Fibroblast of pulmonary artery (primary cell): ENCODE data around the gene PIMREG.
A peak's percentile ranks its signal among the peaks of the same experiment; 100 is the strongest.

ENCODE experiments used
- DNase-seq: peaks from one replicate; pipeline ENCODE4 v3.0.0-alpha.2; 2010; ENCODE audit warnings: low read depth
- H3K4me3 ChIP-seq: replicated peaks from 2 replicates; pipeline ENCODE4 v1.5.1; 2011; ENCODE audit warnings: low read depth, mild to moderate bottlenecking, control low read depth, low read length, moderate library complexity
- TF ChIP-seq, protein P1 (sequence below): IDR thresholded peaks from 2 replicates; pipeline ENCODE4 v1.5.1; 2011; ENCODE audit warnings: mild to moderate bottlenecking, control low read depth, low read length, inconsistent platforms; ENCODE audit errors: missing control alignments

Gene PIMREG, protein sequence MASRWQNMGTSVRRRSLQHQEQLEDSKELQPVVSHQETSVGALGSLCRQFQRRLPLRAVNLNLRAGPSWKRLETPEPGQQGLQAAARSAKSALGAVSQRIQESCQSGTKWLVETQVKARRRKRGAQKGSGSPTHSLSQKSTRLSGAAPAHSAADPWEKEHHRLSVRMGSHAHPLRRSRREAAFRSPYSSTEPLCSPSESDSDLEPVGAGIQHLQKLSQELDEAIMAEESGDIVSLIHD

DNA sequence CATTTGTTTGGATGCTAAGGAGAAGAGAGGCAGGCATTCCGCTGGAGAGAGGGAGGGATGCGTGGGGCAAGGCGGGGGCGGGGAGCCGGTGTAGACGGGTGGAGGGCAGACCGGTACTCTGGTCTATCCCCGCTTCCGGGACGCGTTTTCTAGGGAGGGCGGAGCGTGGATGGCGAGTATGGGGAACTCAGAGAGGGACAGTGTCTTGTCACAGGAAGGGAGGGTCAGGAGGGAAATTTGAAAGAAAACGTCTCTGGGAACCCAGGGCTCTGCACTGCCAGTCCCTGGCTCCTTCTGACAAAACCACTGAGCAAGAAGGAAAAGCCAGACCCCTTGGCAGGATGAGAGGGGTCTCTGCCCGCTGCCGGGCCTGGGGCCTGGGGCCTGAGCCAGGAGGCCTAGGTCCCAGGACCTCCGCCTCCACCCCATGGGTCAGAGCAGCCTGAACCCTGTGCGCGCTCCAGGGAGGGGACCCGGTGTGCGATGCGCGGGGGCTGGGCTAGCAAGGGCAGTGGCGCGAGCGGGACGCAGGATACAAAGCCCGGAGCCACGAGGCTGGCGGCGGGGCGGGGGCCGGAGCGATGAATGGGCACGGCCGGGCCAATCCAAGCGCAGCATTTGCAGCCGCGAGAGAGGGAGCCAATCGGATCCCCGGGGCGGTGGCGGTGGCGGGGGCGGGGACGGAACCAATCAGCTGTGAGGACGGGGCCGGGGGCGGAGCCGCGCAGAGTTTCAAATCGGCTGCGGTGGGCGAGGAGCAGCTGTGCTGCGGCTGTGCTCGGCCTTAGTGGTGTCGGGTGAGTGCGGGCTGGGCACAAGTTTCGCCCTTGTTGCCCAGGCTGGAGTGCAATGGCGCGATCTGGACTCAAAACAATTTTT lies at the start of gene PIMREG:
Gene PIMREG (plus strand): TSS at position 764 of the 879 bp plus-strand sequence. CDS start 656 bp downstream, outside the sequence.
- DNase-seq: peak; percentile 90

DNA sequence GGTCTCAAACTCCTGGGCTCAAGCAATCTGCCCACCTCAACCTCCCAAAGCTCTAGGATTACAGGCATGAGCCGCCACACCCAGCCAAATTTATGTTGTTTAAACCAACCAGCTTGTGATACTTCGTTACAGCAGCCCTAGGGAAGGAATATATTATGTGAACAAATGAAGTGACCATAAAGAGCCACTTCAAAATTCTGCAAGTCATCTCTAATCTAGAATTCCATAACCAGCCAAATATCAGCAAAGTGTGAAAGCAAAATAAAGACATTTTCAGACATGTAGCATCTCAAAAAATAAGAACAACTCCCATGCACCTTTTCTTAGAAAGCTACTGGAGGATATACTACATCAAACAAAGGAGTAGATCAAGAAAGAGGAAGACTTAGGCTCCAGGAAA lies 45.3 kb upstream of the PIMREG start:
- TF ChIP-seq, protein P1, sequence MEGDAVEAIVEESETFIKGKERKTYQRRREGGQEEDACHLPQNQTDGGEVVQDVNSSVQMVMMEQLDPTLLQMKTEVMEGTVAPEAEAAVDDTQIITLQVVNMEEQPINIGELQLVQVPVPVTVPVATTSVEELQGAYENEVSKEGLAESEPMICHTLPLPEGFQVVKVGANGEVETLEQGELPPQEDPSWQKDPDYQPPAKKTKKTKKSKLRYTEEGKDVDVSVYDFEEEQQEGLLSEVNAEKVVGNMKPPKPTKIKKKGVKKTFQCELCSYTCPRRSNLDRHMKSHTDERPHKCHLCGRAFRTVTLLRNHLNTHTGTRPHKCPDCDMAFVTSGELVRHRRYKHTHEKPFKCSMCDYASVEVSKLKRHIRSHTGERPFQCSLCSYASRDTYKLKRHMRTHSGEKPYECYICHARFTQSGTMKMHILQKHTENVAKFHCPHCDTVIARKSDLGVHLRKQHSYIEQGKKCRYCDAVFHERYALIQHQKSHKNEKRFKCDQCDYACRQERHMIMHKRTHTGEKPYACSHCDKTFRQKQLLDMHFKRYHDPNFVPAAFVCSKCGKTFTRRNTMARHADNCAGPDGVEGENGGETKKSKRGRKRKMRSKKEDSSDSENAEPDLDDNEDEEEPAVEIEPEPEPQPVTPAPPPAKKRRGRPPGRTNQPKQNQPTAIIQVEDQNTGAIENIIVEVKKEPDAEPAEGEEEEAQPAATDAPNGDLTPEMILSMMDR: no peak
- H3K4me3 ChIP-seq: no peak overlapping the region
- DNase-seq: no peak

More for the DNA sequence above, at the start of gene PIMREG:
- peak within 1 kb of the TSS; percentile 71 for H3K4me3 ChIP-seq
- TF ChIP-seq, protein P1: no peak

DNA sequence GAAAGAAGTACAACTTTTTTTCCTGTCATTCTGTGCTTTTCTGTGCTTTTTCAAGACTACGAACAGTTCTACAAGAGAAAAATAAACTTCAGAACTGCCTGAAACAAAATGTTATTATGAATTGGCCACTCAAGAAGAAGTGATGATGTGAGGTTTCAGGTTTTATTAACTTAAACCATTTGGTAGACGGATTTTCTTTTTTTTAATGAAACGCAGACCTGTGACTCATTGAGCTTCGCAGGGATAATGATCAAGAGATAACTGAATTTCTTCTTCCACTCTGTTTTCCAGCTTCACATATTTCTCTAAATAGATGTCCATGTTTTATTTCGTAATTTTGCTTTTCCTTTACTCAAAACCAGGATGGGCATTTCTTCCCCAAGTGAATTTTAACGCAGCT lies 42.0 kb upstream of the PIMREG start:
- no peak for DNase-seq
- H3K4me3 ChIP-seq: no peak overlapping the region
- TF ChIP-seq, protein P1: no peak

DNA sequence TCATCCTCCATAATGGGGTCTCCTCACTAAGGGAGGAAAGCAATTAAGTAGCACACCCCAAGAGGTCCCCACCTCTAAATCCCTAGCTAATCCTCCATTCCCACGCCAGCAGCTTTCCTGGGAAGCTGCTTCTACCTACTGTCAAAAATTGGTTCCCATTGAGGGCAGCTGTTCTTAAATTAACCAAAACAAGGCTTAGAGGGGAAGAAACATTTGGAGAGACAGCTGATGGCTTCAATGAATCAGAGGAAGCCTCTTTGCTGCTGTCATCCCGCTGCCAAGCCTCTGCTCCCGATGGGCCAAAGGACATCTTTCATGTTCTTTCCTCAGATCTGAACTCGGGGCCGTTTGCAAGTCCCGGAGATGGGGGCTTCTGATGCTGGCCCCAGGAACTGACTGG lies 36.0 kb upstream of the PIMREG start:
- H3K4me3 ChIP-seq: no peak overlapping the region
- TF ChIP-seq, protein P1: no peak
- no peak for DNase-seq

DNA sequence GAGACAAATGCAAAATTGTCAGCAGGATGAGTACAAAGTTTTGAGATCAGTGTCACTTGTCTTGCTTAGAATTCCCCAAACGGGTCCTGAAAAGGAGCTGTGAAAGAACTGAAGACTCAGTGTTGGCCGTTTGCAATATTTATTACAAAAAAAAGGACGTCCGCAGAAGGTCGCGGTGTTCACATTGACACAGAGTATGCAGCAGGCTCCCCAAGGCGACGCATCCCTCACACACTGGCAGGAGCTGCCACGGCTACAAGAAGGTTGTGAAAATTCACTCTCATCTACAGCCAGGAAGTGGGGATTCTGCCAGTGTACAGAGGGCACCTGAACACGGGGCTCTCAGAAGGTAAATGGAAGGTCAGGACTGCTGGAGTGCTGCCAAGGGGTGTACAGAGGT lies 35.5 kb upstream of the PIMREG start:
- no peak for DNase-seq
- H3K4me3 ChIP-seq: no peak overlapping the region
- TF ChIP-seq, protein P1: no peak

DNA sequence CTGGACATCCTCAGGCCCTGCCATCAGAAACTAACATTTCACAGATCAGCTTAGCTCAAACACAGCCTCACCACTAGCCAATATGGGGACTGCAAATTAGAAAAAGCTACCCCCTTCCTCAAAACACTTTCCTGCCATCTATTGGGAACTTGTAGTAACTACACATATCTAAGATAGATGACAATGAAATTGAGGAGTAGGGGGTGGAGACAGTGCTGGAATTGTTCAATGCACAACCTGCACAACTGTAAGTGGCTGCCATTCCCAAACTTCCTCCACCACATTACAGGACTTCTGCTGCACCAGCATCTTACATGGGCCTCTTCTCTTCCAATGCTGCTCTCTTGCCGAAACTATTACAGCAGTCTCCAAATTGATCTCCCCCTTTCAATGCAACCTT lies 31.2 kb upstream of the PIMREG start:
- peak; percentile 47 for DNase-seq
- TF ChIP-seq, protein P1: peak; percentile 42
- no peak overlapping the region for H3K4me3 ChIP-seq
